ENCODE measurements around the gene CDH13. TPM values are rescaled to one million over a fixed set of nuclear protein-coding genes. Genes with fewer than 3 reads are reported as not detected.

CDH13 gene
- total RNA-seq, 1 donor from 2014 or later, result not detected

DNA sequence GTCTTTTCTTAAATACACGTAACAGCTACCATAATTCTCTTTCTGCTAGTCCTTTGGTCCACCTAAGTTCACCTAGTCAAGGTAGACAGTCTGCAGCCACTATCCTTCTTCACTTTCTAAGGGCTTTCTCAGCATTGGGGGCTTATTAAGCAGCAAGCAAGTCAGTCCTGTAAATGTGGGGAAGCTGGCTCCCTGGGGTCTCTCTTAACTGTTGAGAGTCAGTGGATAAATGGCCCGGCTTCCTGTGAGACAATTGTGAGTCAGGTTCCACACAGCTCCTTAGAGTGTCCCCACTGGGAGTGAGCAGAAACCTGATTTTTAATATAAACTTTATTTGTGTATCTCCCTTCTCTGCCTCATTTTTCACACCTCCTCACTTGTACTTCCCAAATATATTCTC is 132.1 kb downstream of the CDH13 start:
- Mint-ChIP-seq H3K27ac (no peak overlapping the region), H3K36me3 (ENCODE audit: low read depth) (no peaks in the 10 kb centered on the region), H3K27me3 (peaks cover 6% of the 10 kb centered on the region), H3K4me1 (peaks cover 4% of the 10 kb centered on the region), H3K9me3 (no peaks in the 10 kb centered on the region), H3K4me3 (no peak overlapping the region)
- no peak for DNase-seq
- intact Hi-C loops (cut with micrococcal nuclease), result no loop called here

- no peaks in the 10 kb centered on the region for H3K36me3 Mint-ChIP-seq (ENCODE audit: low read depth)
- H3K27ac Mint-ChIP-seq, result no peak overlapping the region
- no peaks in the 10 kb centered on the region for H3K9me3 Mint-ChIP-seq
- DNase-seq, result no peak
- intact Hi-C loops (cut with micrococcal nuclease), result no loop called here
- peaks cover 7% of the 10 kb centered on the region for H3K27me3 Mint-ChIP-seq
- peaks cover 4% of the 10 kb centered on the region for H3K4me1 Mint-ChIP-seq
- H3K4me3 Mint-ChIP-seq, result no peak overlapping the region
Measured at GRCh38 chr16:82761236-82761635, 134.5 kb downstream of the CDH13 start.

DNA sequence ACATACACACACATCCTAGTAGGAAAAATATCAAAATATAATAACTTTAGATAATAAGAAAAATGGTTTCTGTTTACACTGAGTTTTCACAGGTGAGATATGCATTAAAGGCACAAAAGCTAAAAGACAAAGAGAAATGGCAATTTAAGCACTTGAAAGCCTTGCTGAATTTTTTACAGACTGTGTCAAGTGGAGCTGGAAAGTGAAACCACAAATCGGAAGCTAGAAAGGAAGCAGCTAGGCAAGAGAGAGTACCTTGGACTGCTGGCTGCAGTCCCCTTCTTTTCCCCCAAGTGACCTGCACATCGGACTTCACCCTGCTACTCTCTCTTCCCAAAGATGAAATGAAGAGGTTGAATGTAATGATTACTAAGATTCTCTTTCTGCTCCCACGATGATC is 135.1 kb downstream of the CDH13 start:
- Mint-ChIP-seq H3K4me1 (peaks cover 4% of the 10 kb centered on the region), H3K9me3 (no peaks in the 10 kb centered on the region), H3K4me3 (peak overlapping the region; percentile 34), H3K36me3 (ENCODE audit: low read depth) (no peaks in the 10 kb centered on the region), H3K27me3 (peaks cover 10% of the 10 kb centered on the region), H3K27ac (no peak overlapping the region)
- no peak for DNase-seq
- intact Hi-C loops (cut with micrococcal nuclease), result no loop called here

DNA sequence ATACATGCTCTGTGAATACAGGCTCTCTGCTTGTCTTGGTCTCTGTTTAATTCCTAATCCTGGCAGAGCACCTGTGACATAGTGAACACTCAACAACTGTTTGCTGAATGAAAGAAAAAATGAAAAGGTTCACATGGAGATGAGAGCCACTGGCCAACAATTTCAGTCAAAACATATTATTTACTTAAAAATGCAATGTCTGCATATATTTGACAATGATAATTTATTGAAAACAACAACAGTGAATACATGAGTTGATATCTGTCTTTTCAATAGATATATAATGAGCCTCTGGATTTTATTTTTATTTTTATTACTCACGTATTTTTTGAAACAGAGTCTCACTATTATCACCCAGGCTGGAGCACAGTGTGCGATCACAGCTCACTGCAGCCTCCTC is 136.6 kb downstream of the CDH13 start:
- Mint-ChIP-seq H3K27ac (no peak overlapping the region), H3K27me3 (peaks cover 13% of the 10 kb centered on the region), H3K36me3 (ENCODE audit: low read depth) (no peaks in the 10 kb centered on the region), H3K9me3 (no peaks in the 10 kb centered on the region), H3K4me3 (no peak overlapping the region), H3K4me1 (peaks cover 4% of the 10 kb centered on the region)
- DNase-seq, result no peak
- intact Hi-C loops (cut with micrococcal nuclease), result no loop called here

DNA sequence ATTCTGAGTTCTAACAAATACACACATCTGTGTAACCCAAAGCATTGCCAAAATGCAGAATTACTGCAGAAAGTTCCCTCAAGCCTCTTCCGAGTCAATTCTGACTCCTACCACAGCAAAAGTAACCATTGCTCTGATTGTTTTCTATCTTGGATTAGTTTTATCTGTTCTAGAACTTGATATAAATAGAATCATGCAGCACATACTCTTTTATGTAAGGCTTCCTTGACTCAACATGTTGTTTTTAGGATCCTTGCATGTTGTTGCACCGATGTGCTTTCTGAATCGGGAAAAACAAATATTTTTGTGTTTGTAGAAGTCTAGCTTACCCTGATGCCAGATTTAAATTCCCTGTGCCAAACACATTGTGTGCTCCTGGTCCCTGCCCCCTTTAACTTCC is 140.4 kb downstream of the CDH13 start:
- Mint-ChIP-seq H3K4me3 (no peak overlapping the region), H3K27ac (no peak overlapping the region), H3K27me3 (peaks cover 10% of the 10 kb centered on the region), H3K9me3 (no peaks in the 10 kb centered on the region), H3K4me1 (no peaks in the 10 kb centered on the region), H3K36me3 (ENCODE audit: low read depth) (no peaks in the 10 kb centered on the region)
- intact Hi-C loops (cut with micrococcal nuclease), result no loop called here
- DNase-seq, result no peak

DNA sequence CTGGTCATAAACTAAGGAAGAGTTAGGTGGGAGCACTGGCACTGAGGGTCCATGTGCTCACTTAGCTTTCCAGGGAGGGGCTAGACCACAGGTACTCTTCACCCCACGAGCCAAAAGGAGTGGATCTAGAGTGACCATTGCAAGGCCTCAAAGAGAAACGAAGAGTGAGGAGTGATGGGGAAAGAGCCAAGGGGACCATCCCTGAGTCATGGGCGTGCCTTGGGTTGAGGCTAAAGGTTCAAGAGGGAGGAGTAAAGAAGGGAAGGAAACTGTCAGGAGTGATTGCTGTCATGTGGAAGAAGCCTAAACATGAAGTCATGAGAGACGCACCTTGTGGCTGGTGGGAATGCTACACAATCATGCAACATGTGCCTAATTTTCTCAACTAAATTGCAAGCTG is 141.0 kb downstream of the CDH13 start:
- Mint-ChIP-seq H3K27ac (no peak overlapping the region), H3K4me3 (no peak overlapping the region), H3K9me3 (no peaks in the 10 kb centered on the region), H3K4me1 (no peaks in the 10 kb centered on the region), H3K36me3 (ENCODE audit: low read depth) (no peaks in the 10 kb centered on the region), H3K27me3 (peaks cover 13% of the 10 kb centered on the region)
- intact Hi-C loops (cut with micrococcal nuclease), result no loop called here
- DNase-seq, result no peak

GRCh38 chr16:82769845-82770244 is 143.1 kb downstream of the CDH13 start:
- Mint-ChIP-seq H3K4me3 (no peak overlapping the region), H3K9me3 (no peaks in the 10 kb centered on the region), H3K36me3 (ENCODE audit: low read depth) (no peaks in the 10 kb centered on the region), H3K27ac (no peak overlapping the region), H3K4me1 (no peaks in the 10 kb centered on the region), H3K27me3 (peaks cover 13% of the 10 kb centered on the region)
- no peak for DNase-seq
- intact Hi-C loops (cut with micrococcal nuclease), result no loop called here

DNA sequence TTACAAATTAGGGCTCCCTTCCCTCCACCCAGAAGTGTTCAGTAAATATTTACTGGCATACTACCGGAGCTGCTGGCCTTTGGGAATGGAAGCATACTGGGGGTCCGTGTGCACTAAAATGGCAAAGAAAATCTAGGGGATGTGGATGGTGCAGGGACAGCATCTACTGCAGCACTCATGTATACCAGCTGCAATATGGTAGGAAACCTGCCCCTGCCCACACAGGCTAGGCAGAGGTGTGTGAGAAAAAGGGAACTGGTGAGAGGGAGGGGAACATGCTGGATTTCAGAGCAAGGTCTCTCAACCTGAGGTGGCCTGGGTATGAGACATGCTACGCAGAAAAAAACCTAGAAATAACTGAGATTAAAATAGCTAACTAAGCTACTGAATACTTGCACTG is 145.4 kb downstream of the CDH13 start:
- Mint-ChIP-seq H3K9me3 (no peaks in the 10 kb centered on the region), H3K27ac (no peak overlapping the region), H3K4me1 (peaks cover 2% of the 10 kb centered on the region), H3K4me3 (no peak overlapping the region), H3K36me3 (ENCODE audit: low read depth) (no peaks in the 10 kb centered on the region), H3K27me3 (peaks cover 6% of the 10 kb centered on the region)
- DNase-seq, result no peak
- intact Hi-C loops (cut with micrococcal nuclease), result no loop called here

DNA sequence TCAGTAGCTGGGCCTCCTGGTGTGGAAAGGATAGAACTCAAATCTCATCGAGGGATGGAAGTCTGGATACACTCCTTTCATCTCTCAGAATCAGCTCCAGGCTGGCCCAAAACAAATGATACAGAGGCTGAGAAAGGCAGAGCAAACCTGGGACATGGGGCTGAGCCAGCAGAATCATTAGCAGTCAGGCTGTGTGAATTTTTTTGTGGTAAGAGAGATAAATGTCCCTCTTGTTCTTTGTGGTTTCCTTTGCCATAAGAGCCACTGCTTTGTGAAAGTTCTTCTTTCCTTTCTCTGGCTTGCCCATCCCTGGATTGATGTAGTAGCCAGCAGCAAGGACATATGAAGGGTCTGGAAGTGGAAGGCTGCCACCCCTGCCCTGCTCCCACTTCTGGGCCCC is 146.2 kb downstream of the CDH13 start:
- Mint-ChIP-seq H3K9me3 (no peaks in the 10 kb centered on the region), H3K36me3 (ENCODE audit: low read depth) (no peaks in the 10 kb centered on the region), H3K27ac (no peak overlapping the region), H3K27me3 (peaks cover 6% of the 10 kb centered on the region), H3K4me1 (peaks cover 2% of the 10 kb centered on the region), H3K4me3 (no peak overlapping the region)
- no peak for DNase-seq
- intact Hi-C loops (cut with micrococcal nuclease), result no loop called here

DNA sequence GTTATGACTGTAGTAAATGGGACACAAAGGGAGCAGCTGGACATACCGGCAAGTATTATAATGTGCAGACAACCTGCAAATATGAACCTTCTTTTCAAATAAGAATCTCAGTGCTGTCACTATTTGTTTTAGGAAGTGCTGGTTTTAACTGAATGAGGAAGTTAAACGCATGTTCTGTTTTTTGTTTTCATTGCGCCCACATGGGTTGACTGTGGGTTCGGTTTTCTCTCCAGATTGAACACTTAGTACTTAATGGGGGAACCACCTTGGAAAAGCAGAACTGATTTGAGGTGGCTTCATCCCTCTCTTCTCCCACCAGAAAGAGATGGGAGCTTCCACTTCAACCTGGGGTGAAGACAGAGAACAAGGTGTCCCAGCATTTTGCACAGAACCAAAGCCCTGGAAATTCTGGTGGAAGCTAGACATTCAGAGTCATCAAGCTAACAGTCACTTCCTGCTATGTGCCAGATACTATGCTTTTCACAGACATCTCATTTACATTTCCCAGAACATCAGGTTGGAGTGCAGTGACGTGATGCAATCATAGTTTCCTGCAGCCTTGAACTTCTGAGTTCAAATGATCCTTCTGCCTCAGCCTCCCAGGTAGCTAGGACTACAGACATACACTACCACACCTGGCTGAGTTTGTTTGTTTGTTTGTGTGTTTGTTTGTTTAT is 149.8 kb downstream of the CDH13 start:
- Mint-ChIP-seq H3K9me3 (no peaks in the 10 kb centered on the region), H3K27me3 (peaks cover 14% of the 10 kb centered on the region), H3K4me3 (no peak overlapping the region), H3K27ac (no peak overlapping the region), H3K36me3 (ENCODE audit: low read depth) (peaks cover 1% of the 10 kb centered on the region), H3K4me1 (peaks cover 5% of the 10 kb centered on the region)
- peak; percentile 56 for DNase-seq
- intact Hi-C loops (cut with micrococcal nuclease), result no loop called here

- peaks cover 1% of the 10 kb centered on the region for H3K36me3 Mint-ChIP-seq (ENCODE audit: low read depth)
- intact Hi-C loops (cut with micrococcal nuclease), result no loop called here
Measured at GRCh38 chr16:82782715-82783251, 156.0 kb downstream of the CDH13 start.

GRCh38 chr16:82783933-82784572 is 157.3 kb downstream of the CDH13 start:
- Mint-ChIP-seq H3K4me1 (peaks cover 12% of the 10 kb centered on the region), H3K36me3 (ENCODE audit: low read depth) (peaks cover 1% of the 10 kb centered on the region), H3K4me3 (no peak overlapping the region), H3K27ac (no peak overlapping the region), H3K9me3 (peaks cover 3% of the 10 kb centered on the region), H3K27me3 (peaks cover 6% of the 10 kb centered on the region)
- intact Hi-C loops (cut with micrococcal nuclease), result no loop called here
- no peak for DNase-seq

More at GRCh38 chr16:82782715-82783251, 156.0 kb downstream of the CDH13 start:
- no peak for DNase-seq
- Mint-ChIP-seq H3K4me3 (no peak overlapping the region), H3K4me1 (peaks cover 12% of the 10 kb centered on the region), H3K27ac (no peak overlapping the region), H3K9me3 (peaks cover 3% of the 10 kb centered on the region), H3K27me3 (peaks cover 10% of the 10 kb centered on the region)

- peaks cover 1% of the 10 kb centered on the region for H3K36me3 Mint-ChIP-seq (ENCODE audit: low read depth)
- no peak for DNase-seq
- peaks cover 3% of the 10 kb centered on the region for H3K9me3 Mint-ChIP-seq
- H3K4me1 Mint-ChIP-seq, result peaks cover 12% of the 10 kb centered on the region
- no peak overlapping the region for H3K4me3 Mint-ChIP-seq
- no peak overlapping the region for H3K27ac Mint-ChIP-seq
- H3K27me3 Mint-ChIP-seq, result peaks cover 1% of the 10 kb centered on the region
- intact Hi-C loops (cut with micrococcal nuclease), result no loop called here
Measured at GRCh38 chr16:82784573-82784968, 157.8 kb downstream of the CDH13 start.

DNA sequence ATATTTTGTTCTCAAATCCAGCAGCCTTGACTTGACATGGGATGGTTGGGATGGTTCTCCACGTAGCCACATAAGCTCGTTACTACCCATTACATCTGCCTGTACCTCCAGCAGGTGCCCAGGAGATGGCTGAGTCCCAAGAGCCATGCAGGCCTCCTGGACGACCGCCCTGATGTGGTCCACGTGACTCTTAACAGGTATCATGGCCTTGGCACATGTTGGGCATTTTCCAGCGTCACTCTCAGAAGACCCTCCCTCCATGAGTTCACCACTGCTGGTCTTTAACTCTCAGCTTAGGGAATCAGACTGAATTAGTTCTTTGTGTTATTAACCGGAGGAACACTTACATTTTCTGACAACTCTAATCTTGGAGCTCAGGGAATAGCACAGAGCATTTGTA is 161.5 kb downstream of the CDH13 start:
- no peaks in the 10 kb centered on the region for H3K27me3 Mint-ChIP-seq
- H3K9me3 Mint-ChIP-seq, result peaks cover 3% of the 10 kb centered on the region
- H3K36me3 Mint-ChIP-seq (ENCODE audit: low read depth), result no peaks in the 10 kb centered on the region
- H3K4me3 Mint-ChIP-seq, result no peak overlapping the region
- peaks cover 5% of the 10 kb centered on the region for H3K4me1 Mint-ChIP-seq
- intact Hi-C loops (cut with micrococcal nuclease), result no loop called here
- H3K27ac Mint-ChIP-seq, result no peak overlapping the region
- DNase-seq, result no peak
